ENCODE measurements around the gene GARRE1.
"Not testable (repeated sequence)": the region's sequence is repeated elsewhere in the genome, so short reads cannot be mapped to it uniquely, and the experiment has no call there.

GARRE1 gene

GRCh38 chr19:34254046-34254697 is at the start of gene GARRE1:
Gene GARRE1, plus strand, starts transcription at chr19:34254554. Its CDS starts 45,920 bp downstream, at chr19:34300474.
- no peaks in the 10 kb centered on the region for H3K27me3 Mint-ChIP-seq
- no peaks in the 10 kb centered on the region for H3K9me3 Mint-ChIP-seq (ENCODE audit: low read depth)
- H3K27ac Mint-ChIP-seq, result peak within 1 kb of the TSS; percentile 92
- H3K4me3 Mint-ChIP-seq, result peak within 1 kb of the TSS; percentile 99
- H3K36me3 Mint-ChIP-seq, result peaks cover 3% of the 10 kb centered on the region
- peaks cover 29% of the 10 kb centered on the region for H3K4me1 Mint-ChIP-seq (ENCODE audit: low read depth)

- H3K27ac Mint-ChIP-seq; H3K27me3 Mint-ChIP-seq; H3K9me3 Mint-ChIP-seq (ENCODE audit: low read depth); H3K4me1 Mint-ChIP-seq (ENCODE audit: low read depth); H3K4me3 Mint-ChIP-seq; H3K36me3 Mint-ChIP-seq: not testable (repeated sequence)
These were observed 49.0 kb upstream of the GARRE1 start for GRCh38 chr19:34205324-34205723.

- H3K4me1 Mint-ChIP-seq (ENCODE audit: low read depth), result peaks cover 5% of the 10 kb centered on the region
- H3K27ac Mint-ChIP-seq, result no peak overlapping the region
- H3K9me3 Mint-ChIP-seq (ENCODE audit: low read depth), result no peaks in the 10 kb centered on the region
- no peaks in the 10 kb centered on the region for H3K27me3 Mint-ChIP-seq
- no peaks in the 10 kb centered on the region for H3K36me3 Mint-ChIP-seq
- no peak overlapping the region for H3K4me3 Mint-ChIP-seq
These were observed 46.0 kb upstream of the GARRE1 start for GRCh38 chr19:34208291-34208884.

GRCh38 chr19:34209726-34210125 is 44.6 kb upstream of the GARRE1 start:
- Mint-ChIP-seq H3K9me3 (ENCODE audit: low read depth) (no peaks in the 10 kb centered on the region), H3K36me3 (no peaks in the 10 kb centered on the region), H3K4me3 (no peak overlapping the region), H3K27ac (no peak overlapping the region), H3K4me1 (ENCODE audit: low read depth) (peaks cover 6% of the 10 kb centered on the region), H3K27me3 (no peaks in the 10 kb centered on the region)

GRCh38 chr19:34213283-34213682 is 41.1 kb upstream of the GARRE1 start:
- H3K4me3 Mint-ChIP-seq, result no peak overlapping the region
- peaks cover 24% of the 10 kb centered on the region for H3K4me1 Mint-ChIP-seq (ENCODE audit: low read depth)
- no peaks in the 10 kb centered on the region for H3K9me3 Mint-ChIP-seq (ENCODE audit: low read depth)
- H3K27me3 Mint-ChIP-seq, result no peaks in the 10 kb centered on the region
- no peak overlapping the region for H3K27ac Mint-ChIP-seq
- H3K36me3 Mint-ChIP-seq, result no peaks in the 10 kb centered on the region

GRCh38 chr19:34214040-34214439 is 40.3 kb upstream of the GARRE1 start:
- H3K36me3 Mint-ChIP-seq, result peaks cover 2% of the 10 kb centered on the region
- H3K9me3 Mint-ChIP-seq (ENCODE audit: low read depth), result no peaks in the 10 kb centered on the region
- H3K4me1 Mint-ChIP-seq (ENCODE audit: low read depth), result peaks cover 31% of the 10 kb centered on the region
- no peak overlapping the region for H3K4me3 Mint-ChIP-seq
- no peaks in the 10 kb centered on the region for H3K27me3 Mint-ChIP-seq
- H3K27ac Mint-ChIP-seq, result no peak overlapping the region

GRCh38 chr19:34215006-34215665 is 39.2 kb upstream of the GARRE1 start:
- no peaks in the 10 kb centered on the region for H3K27me3 Mint-ChIP-seq
- H3K27ac Mint-ChIP-seq, result peak overlapping the region; percentile 11
- H3K4me3 Mint-ChIP-seq, result no peak overlapping the region
- peaks cover 2% of the 10 kb centered on the region for H3K36me3 Mint-ChIP-seq
- peaks cover 36% of the 10 kb centered on the region for H3K4me1 Mint-ChIP-seq (ENCODE audit: low read depth)
- no peaks in the 10 kb centered on the region for H3K9me3 Mint-ChIP-seq (ENCODE audit: low read depth)

- H3K9me3 Mint-ChIP-seq (ENCODE audit: low read depth), result no peaks in the 10 kb centered on the region
- peaks cover 41% of the 10 kb centered on the region for H3K4me1 Mint-ChIP-seq (ENCODE audit: low read depth)
- no peaks in the 10 kb centered on the region for H3K27me3 Mint-ChIP-seq
- no peak overlapping the region for H3K4me3 Mint-ChIP-seq
- peaks cover 4% of the 10 kb centered on the region for H3K36me3 Mint-ChIP-seq
- no peak overlapping the region for H3K27ac Mint-ChIP-seq
These were observed 38.7 kb upstream of the GARRE1 start for GRCh38 chr19:34215666-34216038.

GRCh38 chr19:34216745-34217219 is 37.6 kb upstream of the GARRE1 start:
- H3K36me3 Mint-ChIP-seq; H3K27ac Mint-ChIP-seq; H3K4me3 Mint-ChIP-seq; H3K9me3 Mint-ChIP-seq (ENCODE audit: low read depth); H3K27me3 Mint-ChIP-seq: not testable (repeated sequence)
- H3K4me1 Mint-ChIP-seq (ENCODE audit: low read depth), result peaks cover 42% of the 10 kb centered on the region

- Mint-ChIP-seq H3K4me3 (peak overlapping the region; percentile 69), H3K4me1 (ENCODE audit: low read depth) (peaks cover 40% of the 10 kb centered on the region)
These were observed 36.2 kb upstream of the GARRE1 start for GRCh38 chr19:34217952-34218817.

GRCh38 chr19:34218818-34219164 is 35.6 kb upstream of the GARRE1 start:
- peak overlapping the region; percentile 70 for H3K27ac Mint-ChIP-seq
- H3K36me3 Mint-ChIP-seq, result peaks cover 7% of the 10 kb centered on the region
- H3K27me3 Mint-ChIP-seq, result no peaks in the 10 kb centered on the region
- H3K4me1 Mint-ChIP-seq (ENCODE audit: low read depth), result peaks cover 44% of the 10 kb centered on the region
- H3K4me3 Mint-ChIP-seq, result peak overlapping the region; percentile 69
- no peaks in the 10 kb centered on the region for H3K9me3 Mint-ChIP-seq (ENCODE audit: low read depth)

More at GRCh38 chr19:34217952-34218817, 36.2 kb upstream of the GARRE1 start:
- H3K27me3 Mint-ChIP-seq, result no peaks in the 10 kb centered on the region
- no peaks in the 10 kb centered on the region for H3K9me3 Mint-ChIP-seq (ENCODE audit: low read depth)
- peak overlapping the region; percentile 70 for H3K27ac Mint-ChIP-seq
- H3K36me3 Mint-ChIP-seq, result peaks cover 4% of the 10 kb centered on the region

GRCh38 chr19:34220472-34221063 is 33.8 kb upstream of the GARRE1 start:
- Mint-ChIP-seq H3K36me3 (peaks cover 16% of the 10 kb centered on the region), H3K27me3 (no peaks in the 10 kb centered on the region), H3K4me1 (ENCODE audit: low read depth) (peaks cover 53% of the 10 kb centered on the region), H3K27ac (peak overlapping the region; percentile 52), H3K4me3 (no peak overlapping the region), H3K9me3 (ENCODE audit: low read depth) (no peaks in the 10 kb centered on the region)

GRCh38 chr19:34222386-34222785 is 32.0 kb upstream of the GARRE1 start:
- peaks cover 59% of the 10 kb centered on the region for H3K4me1 Mint-ChIP-seq (ENCODE audit: low read depth)
- H3K4me3 Mint-ChIP-seq, result no peak overlapping the region
- no peaks in the 10 kb centered on the region for H3K27me3 Mint-ChIP-seq
- H3K36me3 Mint-ChIP-seq, result peaks cover 21% of the 10 kb centered on the region
- no peaks in the 10 kb centered on the region for H3K9me3 Mint-ChIP-seq (ENCODE audit: low read depth)
- H3K27ac Mint-ChIP-seq, result no peak overlapping the region

GRCh38 chr19:34224996-34225658 is 29.2 kb upstream of the GARRE1 start:
- Mint-ChIP-seq H3K27me3 (no peaks in the 10 kb centered on the region), H3K4me1 (ENCODE audit: low read depth) (peaks cover 40% of the 10 kb centered on the region), H3K27ac (peak overlapping the region; percentile 35), H3K9me3 (ENCODE audit: low read depth) (no peaks in the 10 kb centered on the region), H3K36me3 (peaks cover 24% of the 10 kb centered on the region), H3K4me3 (peak overlapping the region; percentile 34)
